Ecto neural progenitor cell (in vitro differentiated cells): ENCODE measurements around the gene CNTNAP2.
"Not testable (repeated sequence)": the region's sequence is repeated elsewhere in the genome, so short reads cannot be mapped to it uniquely, and the experiment has no call there.

Experiments
- DNase-seq: peaks from one replicate; pipeline ENCODE4 v3.0.0-alpha.2; 2018; ENCODE audit warnings: low spot score

The CNTNAP2 gene

GRCh38 chr7:148304456-148304855 lies 2187.9 kb downstream of the CNTNAP2 start:
- DNase-seq = no peak

DNA sequence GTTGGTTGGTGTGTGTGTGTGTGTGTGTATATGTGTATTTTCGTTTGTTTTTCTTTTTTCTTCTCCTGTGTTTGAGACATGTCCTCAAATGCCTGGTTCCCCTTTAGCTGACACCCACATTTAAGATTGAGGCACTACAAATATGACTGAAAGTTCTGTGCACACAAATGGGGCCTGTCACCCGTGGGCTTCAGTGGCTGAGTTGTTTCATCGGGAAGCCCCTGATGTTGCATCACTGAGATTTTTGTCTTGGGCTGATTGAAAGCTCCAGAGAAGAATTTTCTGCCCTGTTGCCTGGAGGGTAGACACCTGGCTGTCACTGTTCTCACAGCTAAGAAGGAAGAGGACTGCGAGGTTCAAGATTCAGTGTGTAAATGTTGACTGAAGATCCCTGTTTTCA lies 2190.2 kb downstream of the CNTNAP2 start:
- no peak for DNase-seq

GRCh38 chr7:148318102-148318811 lies 2201.7 kb downstream of the CNTNAP2 start:
- no peak for DNase-seq

- no peak for DNase-seq
Measured at GRCh38 chr7:148318838-148319237, 2202.2 kb downstream of the CNTNAP2 start.

GRCh38 chr7:148319316-148319808 lies 2202.8 kb downstream of the CNTNAP2 start:
- no peak for DNase-seq

DNA sequence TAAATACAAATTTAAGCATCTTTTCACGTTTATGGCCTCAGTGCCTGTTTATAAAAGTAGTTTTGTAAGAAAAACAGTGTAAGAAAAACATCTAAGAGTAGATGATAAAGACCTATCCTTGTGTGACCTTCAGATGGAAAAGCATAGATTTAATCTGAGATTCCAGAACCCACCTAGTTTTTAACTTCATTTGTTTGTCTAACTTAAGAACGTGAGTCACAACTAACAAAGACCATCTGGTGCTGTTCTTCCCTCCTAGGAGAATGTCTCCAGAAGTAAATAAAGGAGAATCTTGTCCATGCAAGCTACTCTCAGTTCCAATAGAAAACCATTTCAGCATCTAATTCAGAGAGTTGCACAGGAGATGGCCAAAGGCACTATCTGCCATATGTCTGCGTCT lies 2208.6 kb downstream of the CNTNAP2 start:
- no peak for DNase-seq

DNA sequence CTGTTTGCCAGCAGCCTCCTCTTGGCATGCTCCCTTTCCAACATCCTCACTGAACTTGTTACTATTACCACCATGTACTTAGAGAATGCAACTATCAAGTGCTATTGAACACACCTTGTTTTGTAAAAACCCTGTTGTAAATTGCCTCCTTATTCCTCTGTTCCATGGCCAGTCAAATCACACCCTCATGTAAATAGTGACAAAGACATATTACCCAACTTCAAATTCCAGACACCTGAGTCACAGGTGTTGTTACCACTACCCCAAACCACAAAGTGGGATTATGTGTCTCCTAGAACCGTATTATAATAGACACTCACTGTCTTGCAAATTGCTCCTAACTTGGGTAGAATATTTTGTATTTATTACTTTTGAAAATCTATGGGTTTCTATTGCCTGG lies 2210.8 kb downstream of the CNTNAP2 start:
- no peak for DNase-seq

- DNase-seq = no peak
Measured at GRCh38 chr7:148328906-148329305, 2212.3 kb downstream of the CNTNAP2 start.

DNA sequence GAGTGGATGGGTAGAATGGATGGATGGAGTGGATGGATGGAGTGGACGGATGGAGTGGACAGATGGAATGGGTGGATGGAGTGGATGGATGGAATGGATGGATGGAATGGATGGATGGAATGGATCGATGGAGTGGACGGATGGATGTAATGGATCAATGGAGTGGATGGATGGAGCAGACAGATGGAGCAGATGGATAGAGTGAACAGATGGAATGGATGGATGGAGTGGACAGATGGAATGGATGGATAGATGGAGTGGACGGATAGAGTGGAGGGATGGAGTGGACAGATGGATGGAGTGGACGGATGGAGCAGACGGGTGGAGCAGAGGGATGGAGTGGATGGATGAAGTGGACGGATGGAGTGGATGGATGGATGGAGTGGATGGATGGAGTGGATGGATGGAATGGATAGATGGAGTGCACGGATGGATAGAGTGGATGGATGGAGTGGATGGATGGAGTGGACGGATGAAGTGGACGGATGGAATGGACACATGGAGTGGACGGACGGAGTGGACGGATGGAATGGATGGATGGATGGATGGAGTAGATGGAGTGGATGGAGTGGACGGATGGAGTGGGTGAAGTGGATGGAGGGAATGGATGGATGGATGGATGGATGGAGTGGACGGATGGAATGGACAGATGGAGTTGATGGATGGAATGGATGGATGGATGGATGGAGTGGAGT lies 2213.7 kb downstream of the CNTNAP2 start:
- no peak for DNase-seq

- no peak for DNase-seq
Measured at GRCh38 chr7:148330822-148331221, 2214.2 kb downstream of the CNTNAP2 start.

GRCh38 chr7:148331456-148331855 lies 2214.9 kb downstream of the CNTNAP2 start:
- not testable (repeated sequence) for DNase-seq

- DNase-seq = no peak
Measured at GRCh38 chr7:148332191-148333186, 2215.9 kb downstream of the CNTNAP2 start.

DNA sequence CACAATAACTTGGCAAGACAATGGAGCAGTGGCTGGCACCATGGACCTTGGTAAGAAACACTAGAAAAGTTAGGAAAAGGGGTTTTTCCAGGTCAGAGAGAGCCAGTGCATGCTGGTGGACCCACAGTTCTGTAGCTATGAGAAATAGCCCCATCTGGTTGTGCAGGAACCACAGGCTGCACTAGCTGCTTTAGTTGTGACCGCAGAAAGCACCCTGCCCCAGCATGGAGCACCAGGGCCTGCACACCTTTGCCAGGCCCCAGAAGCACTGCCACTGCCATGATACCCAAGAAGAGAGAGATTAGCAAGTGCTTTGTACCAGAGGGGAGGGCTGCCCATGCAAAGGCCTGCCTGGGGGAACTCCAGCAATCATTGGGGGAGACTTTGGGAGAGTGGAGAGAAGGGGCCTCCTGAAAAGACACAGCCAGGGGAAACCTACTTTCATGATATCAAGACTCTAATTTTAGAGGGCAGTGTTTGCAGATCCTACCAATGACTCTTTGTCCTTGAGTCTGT lies 2217.9 kb downstream of the CNTNAP2 start:
- DNase-seq = no peak

GRCh38 chr7:148334959-148335577 lies 2218.5 kb downstream of the CNTNAP2 start:
- DNase-seq = peak; percentile 78

DNA sequence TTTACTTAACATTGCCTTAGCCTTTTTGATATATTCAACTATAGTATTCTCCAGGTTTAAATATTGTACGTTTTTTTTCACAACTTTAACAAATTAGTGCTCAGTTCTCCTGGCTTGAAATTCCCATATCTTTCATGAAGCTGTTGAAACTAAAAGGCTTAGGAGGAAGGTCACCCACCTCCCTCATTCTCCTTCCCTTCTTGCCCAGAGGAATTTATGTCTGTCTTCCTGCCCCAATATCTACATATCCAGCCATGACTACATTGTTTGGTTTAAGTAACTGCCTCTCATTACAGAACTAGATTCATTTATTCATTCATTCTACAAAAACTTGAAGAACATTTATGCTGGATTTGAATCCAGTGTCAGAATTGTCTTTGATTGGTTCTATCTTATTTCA lies 2219.2 kb downstream of the CNTNAP2 start:
- no peak for DNase-seq

DNA sequence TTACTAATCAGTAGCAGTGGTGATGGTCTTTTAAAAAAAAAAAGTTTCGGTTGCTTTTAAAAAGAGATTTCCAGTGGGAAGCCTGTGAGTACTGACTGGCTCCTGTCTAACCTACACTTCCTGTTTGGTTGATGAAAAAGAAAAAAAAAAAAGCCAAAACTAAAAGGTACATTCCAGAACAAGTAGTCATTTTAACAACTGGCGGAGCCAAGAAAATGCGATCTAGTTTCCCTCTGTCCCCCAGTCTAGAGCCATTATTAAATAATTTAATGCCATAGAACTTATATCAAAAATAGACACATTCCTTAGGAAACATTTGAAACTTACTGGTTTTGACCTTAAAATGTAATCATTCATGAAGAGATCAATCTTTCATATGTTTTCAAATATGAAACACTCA lies 2219.8 kb downstream of the CNTNAP2 start:
- no peak for DNase-seq

GRCh38 chr7:148337246-148337965 lies 2220.8 kb downstream of the CNTNAP2 start:
- no peak for DNase-seq

- DNase-seq = no peak
Measured at GRCh38 chr7:148337995-148338747, 2221.6 kb downstream of the CNTNAP2 start.

- no peak for DNase-seq
Measured at GRCh38 chr7:148340438-148341280, 2224.1 kb downstream of the CNTNAP2 start.
